ENCODE results near the gene PTPN14. TPM values are rescaled to one million over a fixed set of nuclear protein-coding genes. Genes with fewer than 3 reads are reported as not detected.

The PTPN14 gene
- total and polyA plus RNA-seq, 2 experiments from 2014 or later: 18.7 to 70.2 TPM

- Histone ChIP-seq H3K27me3 (ENCODE audit: insufficient read depth) (no peaks in the 10 kb centered on the region), H2AFZ (no peak overlapping the region), H3K79me2 (replicated peaks; ENCODE audit: insufficient read depth) (peaks cover 59% of the 10 kb centered on the region), H3K4me2 (no peak overlapping the region), H3K9me2 (ENCODE audit: insufficient read depth) (no peaks in the 10 kb centered on the region), H3K27ac (ENCODE audit: low read depth) (no peak overlapping the region), H3F3A (replicated peaks; ENCODE audit: low read depth) (no peaks in the 10 kb centered on the region), H4K20me1 (replicated peaks; ENCODE audit: insufficient read depth) (no peaks in the 10 kb centered on the region), H3K4me3 (no peak overlapping the region), H3K36me3 (ENCODE audit: insufficient read depth) (no peaks in the 10 kb centered on the region), H3K4me1 (ENCODE audit: insufficient read depth) (peaks cover 20% of the 10 kb centered on the region)
- no peaks in the 10 kb centered on the region for H3K27me3 Mint-ChIP-seq (ENCODE audit: insufficient read depth, low read depth, poor library complexity)
- no peaks in the 10 kb centered on the region; the same call in 2 of the 3 replicates for H3K36me3 Mint-ChIP-seq (ENCODE audit: low read depth)
- TF ChIP-seq ZNF114 (CRISPR knock-in tag; IDR thresholded peaks at IDR 0.05) (no peak), ETS1 (IDR thresholded peaks at IDR 0.05) (no peak), ZNF331 (CRISPR knock-in tag; IDR thresholded peaks at IDR 0.05; ENCODE audit: low read depth) (no peak), NANOG (IDR thresholded peaks at IDR 0.05; ENCODE audit: borderline replicate concordance) (no peak), STAT1 (IDR thresholded peaks at IDR 0.05; ENCODE audit: unreplicated experiment) (no peak), REST (IDR thresholded peaks at IDR 0.05; ENCODE audit: unreplicated experiment) (no peak), POLR2AphosphoS5 (IDR thresholded peaks at IDR 0.05; ENCODE audit: low read depth) (no peak), JUNB (IDR thresholded peaks at IDR 0.05; ENCODE audit: unreplicated experiment) (no peak), EZH2 (IDR thresholded peaks at IDR 0.05; ENCODE audit: low read depth, unreplicated experiment) (no peak), CREB1 (CRISPR knock-in tag; IDR thresholded peaks at IDR 0.05; ENCODE audit: low read depth) (no peak), CTCF (conservative IDR thresholded peaks at IDR 0.05; ENCODE audit: low read depth in 2 of 2) (no peak), ZNF462 (CRISPR knock-in tag; IDR thresholded peaks at IDR 0.05) (no peak), EZH2phosphoT487 (IDR thresholded peaks at IDR 0.05; ENCODE audit: unreplicated experiment) (no peak)
- H3K9me3 Mint-ChIP-seq: no peaks in the 10 kb centered on the region; the same call in 2 of the 3 replicates
- ATAC-seq (no peak), DNase-seq (ENCODE audit: low spot score) (no peak)
- no peak overlapping the region for H3K27ac Mint-ChIP-seq
- H3K4me3 Mint-ChIP-seq: no peak overlapping the region
- peaks cover 44% of the 10 kb centered on the region for H3K4me1 Mint-ChIP-seq
Observed at GRCh38 chr1:214416417-214416816, 135.0 kb downstream of the PTPN14 start.

Measured in GM23338 (cell line).